ENCODE measurements around the gene SLC22A3. TPM values are rescaled to one million over a fixed set of nuclear protein-coding genes. Genes with fewer than 3 reads are reported as not detected.
"Not testable (repeated sequence)": the region's sequence is repeated elsewhere in the genome, so short reads cannot be mapped to it uniquely, and the experiment has no call there.

Gene SLC22A3
- total RNA-seq, 1 donor from 2014 or later = 189 TPM

DNA sequence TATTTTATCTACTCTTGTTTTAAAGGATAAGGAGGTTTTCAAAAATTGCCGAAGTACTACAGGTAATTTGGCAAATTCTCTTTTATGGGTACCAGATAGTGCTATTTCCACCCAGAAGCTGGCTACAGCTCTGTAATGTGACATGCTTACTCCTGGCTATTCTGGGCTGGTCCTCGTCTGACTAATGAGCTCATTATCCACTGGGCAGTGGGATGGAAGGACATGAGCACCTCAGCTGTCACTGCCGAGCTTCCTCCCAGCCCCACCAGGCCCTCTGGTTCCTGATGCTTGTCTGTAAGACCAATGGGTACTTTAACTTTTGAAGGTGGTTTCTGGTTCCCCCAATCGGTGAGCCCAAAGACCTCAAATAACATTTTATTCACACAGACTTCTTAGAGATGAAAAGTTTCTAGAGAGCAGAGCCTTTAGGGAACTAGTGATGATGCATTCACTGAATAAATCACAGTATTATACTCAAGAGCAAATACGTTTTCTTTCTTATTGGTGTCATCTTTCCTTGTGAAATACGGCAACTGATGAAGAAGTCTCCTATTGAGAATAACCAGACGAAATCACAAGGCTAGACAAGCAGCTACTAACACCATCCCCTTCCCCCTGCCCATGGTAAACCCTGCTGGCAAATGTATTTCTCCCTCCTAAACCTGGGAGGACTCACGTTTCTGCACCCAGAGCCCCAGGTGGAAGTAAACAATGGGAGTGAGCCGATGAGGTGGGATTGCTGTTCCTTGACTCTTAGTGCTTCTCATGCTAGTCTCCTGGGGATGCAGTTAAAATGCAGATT, 80.8 kb downstream of the SLC22A3 start:
- ATAC-seq = peak; percentile 60
- DNase-seq (ENCODE audit: low spot score) = no peak
- intact Hi-C loops (cut with DNase I) = no loop called here

DNA sequence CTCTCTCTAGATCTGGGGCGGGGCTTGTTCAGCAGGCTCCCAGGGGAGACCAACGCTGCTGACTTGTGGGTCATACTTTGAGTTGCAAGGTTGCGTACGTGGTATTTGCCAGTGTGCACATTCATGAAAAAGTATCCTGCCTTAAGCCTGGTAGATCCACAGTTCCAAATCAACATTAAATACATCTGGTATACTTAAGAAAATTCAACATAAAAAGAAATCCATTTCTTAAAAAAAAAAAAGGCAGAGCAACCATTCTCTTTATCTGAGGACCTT, 81.4 kb downstream of the SLC22A3 start:
- intact Hi-C loops (cut with DNase I) = no loop called here

DNA sequence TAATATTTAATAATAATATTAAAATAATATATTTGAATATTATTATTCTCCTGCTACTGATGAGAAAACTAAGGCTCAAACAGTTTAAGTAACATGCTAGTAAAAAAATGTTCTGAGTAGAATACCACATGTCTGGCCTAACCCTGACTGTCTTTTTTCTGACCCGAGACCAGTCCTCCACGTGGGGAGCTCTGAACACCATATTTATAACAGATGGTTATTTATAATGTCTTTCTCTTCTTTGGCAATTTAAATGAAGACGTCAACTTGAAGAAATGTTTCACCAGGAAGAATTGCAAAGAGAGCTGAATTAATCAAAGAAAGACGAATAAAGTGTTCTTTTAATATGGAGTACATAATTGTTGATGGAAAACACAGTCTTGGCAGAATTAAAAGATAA, 82.0 kb downstream of the SLC22A3 start:
- peak; percentile 58 for ATAC-seq
- intact Hi-C loops (cut with DNase I) = no loop called here
- no peak for DNase-seq (ENCODE audit: low spot score)

More for the DNA sequence above, 81.4 kb downstream of the SLC22A3 start:
- DNase-seq (ENCODE audit: low spot score) (no peak), ATAC-seq (no peak)

DNA sequence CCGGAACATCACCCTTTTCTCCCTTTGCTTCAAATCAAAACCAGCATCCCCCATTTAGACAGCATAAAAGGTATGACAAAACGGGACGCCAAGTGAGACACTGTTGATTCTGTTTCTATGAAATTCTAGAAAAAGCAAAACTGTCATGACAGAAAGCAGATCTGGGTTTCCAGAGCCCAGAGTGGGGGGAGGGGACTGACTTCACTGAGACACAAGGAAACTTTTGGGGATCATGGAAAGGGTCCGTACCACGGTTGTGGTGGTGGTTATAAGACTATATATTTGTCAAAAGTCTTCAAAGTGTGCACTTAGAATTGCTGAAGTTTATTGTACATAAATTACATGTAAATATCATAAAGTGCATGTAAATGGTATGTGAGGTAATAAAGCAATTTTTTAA, 82.6 kb downstream of the SLC22A3 start:
- no peak for ATAC-seq
- DNase-seq (ENCODE audit: low spot score) = no peak
- intact Hi-C loops (cut with DNase I) = no loop called here

DNA sequence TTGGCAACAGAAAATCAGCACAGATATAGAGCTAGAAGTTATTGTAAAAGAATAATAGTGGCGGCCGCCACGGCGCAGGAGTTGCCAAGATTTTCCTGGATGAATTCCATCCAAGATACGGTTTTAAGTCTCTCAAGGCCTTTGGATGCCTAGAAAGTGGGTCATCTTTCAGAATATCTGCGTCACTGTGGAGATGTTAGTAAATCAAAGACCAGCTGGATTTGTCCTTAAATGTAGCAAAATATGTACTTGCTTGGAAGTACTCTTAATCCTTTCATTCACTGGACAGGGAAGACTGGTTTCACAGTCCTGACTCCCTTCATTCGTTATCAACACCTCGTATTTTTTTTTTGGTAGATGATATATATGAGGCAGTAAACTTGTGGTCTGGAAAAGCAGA, 83.0 kb downstream of the SLC22A3 start:
- DNase-seq (ENCODE audit: low spot score) = no peak
- intact Hi-C loops (cut with DNase I) = no loop called here
- ATAC-seq = peak; percentile 72

DNA sequence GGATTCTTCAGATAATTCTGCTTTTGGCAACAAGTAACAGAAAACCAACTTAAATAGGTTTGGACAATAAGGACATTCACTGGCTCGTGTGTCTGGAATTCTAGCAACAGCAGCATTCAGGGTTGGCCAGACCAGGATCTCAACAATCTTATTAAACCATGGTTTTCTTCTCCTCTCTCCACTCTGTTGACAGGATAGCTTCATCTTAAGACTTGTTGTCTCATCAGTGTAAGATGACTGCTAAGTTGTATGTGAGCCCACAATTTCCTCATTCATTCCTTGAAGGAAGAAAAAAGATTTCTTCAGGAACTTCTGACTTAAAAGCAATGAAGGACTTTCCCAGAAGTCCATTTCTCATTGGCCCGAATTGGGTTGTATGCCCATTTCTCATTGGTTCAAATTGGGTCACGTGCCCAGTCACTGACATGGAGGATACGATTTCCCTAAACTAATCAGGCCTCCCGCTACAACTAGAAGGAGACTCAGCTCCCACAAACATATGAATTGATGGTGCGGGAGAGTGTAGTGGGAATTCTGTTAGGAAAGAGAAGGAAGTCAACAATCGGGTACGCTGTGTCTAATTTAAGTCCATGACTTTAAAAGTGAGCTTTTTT, 83.7 kb downstream of the SLC22A3 start:
- intact Hi-C loops (cut with DNase I) = no loop called here
- ATAC-seq (no peak), DNase-seq (ENCODE audit: low spot score) (no peak)

DNA sequence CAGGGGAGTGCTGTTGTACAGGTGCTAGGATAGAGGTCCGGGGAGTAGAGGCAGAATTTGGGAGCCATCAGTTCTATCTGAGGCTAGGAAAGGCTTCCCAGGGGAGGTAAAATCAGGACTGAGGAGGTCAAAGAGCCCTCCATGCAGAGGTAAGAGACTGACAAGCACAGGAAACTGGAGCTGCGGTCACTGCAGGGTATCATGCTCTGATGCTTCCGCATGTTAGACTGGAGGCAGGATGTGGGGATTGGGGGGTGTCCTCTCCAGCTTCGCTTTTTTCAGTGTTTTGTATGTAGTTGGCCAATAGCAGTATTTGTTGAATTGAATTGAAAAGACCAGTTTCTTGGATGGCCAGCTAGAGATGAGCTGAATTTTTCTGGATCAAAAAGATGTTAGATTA, 87.8 kb downstream of the SLC22A3 start:
- intact Hi-C loops (cut with DNase I) = no loop called here
- ATAC-seq = no peak
- DNase-seq (ENCODE audit: low spot score) = no peak

DNA sequence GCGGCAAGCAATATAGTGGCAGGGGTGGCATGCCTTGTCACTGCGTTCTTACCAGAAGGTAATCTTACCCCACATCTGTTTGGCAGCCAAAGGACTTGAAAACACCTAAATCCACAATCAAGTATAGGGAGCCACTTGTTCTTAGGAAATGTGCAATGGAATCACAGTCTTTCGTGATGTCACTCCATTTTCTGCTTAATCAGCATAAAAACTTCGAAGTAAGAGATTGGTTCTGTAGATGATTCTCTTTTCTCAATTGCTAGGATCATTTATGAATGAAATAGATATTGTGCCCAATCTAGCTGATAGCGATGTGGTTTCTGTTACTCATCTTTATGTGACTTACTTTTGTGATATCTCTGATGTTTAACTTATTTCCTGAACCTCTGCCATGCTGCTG, 89.0 kb downstream of the SLC22A3 start:
- no peak for DNase-seq (ENCODE audit: low spot score)
- intact Hi-C loops (cut with DNase I) = no loop called here
- ATAC-seq = no peak

DNA sequence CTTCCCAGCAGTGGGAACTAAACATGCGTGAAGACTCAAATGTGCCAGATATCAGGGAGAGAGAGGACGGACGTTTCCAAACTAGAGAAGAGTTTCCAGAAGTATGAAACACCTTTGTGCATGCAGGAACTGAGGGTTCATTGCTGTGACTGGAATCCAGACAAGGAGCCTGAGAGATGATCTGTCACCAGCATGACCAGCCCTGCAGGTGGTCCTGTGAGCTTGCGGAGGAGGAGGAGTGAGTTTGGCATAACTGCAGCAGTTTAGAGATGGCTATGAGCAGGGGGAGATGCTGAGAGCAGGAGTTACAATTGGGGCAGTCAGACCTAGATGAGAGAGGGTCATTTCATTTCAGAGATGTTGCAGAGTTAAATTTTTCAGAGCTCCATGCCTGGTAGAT, 89.6 kb downstream of the SLC22A3 start:
- ATAC-seq (no peak), DNase-seq (ENCODE audit: low spot score) (no peak)
- intact Hi-C loops (cut with DNase I) = no loop called here

DNA sequence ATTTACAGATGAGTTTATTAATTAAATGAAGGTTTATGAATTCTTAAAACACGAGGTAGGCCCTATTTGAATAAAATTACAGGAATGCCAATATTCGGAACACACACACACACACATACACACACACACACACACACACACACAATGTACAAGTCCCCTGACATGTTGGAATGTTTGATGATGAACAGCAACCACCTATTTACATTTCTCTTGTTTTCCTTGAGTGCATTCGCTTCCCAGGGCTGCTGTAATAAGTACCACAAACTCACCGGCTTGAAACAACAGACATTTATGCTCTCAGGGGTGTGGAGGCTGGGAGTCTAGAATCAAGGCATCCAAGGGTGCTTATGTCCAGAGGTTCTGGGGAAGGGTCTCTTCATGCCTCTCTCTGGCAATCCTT, 90.3 kb downstream of the SLC22A3 start:
- intact Hi-C loops (cut with DNase I) = no loop called here
- no peak for ATAC-seq

DNA sequence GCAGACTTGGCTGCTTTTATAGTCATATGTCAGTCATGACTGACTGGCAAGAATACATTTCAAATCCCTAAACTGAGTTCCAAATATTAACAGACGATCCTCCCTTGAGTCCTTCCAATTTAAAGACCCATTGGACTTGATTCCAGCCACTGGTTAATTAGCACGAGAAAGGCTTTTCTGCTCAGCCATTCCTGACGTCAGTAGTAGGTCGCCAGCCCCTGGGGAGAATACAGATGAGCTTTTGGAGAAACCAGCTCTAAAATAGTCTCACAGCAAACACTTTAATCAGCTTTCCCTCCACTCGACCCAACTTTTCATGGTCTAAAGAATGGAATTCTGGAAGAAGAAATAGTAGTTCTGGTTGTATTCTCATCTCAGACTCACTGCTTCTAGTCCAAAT, 91.6 kb downstream of the SLC22A3 start:
- ATAC-seq (no peak), DNase-seq (ENCODE audit: low spot score) (no peak)
- intact Hi-C loops (cut with DNase I) = loop anchor here (5.0 kb wide), 1 partner anchor 1413 kb away; no protein-coding TSS in a partner anchor

More for the DNA sequence above, 90.3 kb downstream of the SLC22A3 start:
- no peak for DNase-seq (ENCODE audit: low spot score)

DNA sequence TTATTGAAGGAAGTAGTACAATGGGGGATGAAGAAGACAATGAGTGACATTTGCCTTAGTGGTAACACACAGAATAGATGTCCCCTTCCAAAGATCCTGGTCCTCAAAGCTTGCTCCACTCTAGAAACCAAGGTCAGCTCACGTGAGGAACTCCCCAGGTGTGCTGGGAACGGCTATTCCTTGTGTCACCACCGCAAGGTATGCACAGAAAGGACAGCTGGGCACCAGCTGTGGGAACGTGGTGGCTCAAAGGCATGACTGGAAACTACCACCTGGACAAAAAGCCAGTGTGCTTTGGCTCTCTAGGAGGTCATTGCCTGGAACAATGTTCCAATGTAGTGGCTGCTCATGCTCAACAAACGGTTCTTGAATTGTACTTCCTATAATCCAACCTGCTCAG, 94.0 kb downstream of the SLC22A3 start:
- intact Hi-C loops (cut with DNase I) = loop anchor here (5.0 kb wide), 1 partner anchor 1410 kb away; no protein-coding TSS in a partner anchor
- DNase-seq (ENCODE audit: low spot score) = no peak
- no peak for ATAC-seq

DNA sequence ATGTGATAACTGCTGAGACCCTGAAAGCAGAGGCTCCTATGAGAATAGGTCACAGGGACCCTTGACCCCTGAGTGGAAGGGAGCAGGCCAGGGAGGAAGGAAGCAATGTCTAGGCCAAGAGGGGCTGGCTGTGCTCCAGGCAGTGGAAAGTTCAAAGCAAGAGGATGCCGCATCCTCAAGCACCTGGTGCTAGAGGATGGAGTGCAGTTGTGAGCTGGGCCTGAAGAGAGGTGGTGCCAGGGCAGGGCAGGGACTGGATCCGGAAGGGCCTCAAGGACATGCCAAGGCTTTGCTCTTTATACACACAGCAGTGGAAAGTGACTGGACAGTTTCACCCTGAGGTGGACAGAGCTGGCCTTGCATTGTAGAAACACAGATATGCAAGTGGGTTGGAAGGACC, 97.0 kb downstream of the SLC22A3 start:
- ATAC-seq = no peak
- intact Hi-C loops (cut with DNase I) = no loop called here
- no peak for DNase-seq (ENCODE audit: low spot score)

DNA sequence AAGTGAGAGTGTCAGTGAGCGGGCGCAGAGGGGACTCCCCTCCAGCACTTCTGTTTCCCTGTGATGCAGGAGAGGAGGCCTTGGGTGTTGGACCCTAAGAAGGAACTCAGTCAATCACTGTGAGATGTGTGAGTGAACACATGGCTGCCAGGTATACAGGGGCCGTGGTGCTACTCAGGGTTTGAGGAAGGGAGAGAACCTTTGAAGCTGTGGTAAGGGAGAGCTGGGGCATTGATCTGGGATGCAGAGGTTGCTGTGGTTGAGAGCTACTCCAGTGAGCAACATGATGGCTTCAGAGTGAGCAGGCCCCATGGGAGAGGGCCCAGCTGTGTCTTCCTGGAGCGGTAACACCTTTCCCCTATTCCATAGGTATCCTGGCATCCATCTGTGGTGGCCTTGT, 99.2 kb downstream of the SLC22A3 start:
- no peak for DNase-seq (ENCODE audit: low spot score)
- ATAC-seq = no peak
- intact Hi-C loops (cut with DNase I) = no loop called here

DNA sequence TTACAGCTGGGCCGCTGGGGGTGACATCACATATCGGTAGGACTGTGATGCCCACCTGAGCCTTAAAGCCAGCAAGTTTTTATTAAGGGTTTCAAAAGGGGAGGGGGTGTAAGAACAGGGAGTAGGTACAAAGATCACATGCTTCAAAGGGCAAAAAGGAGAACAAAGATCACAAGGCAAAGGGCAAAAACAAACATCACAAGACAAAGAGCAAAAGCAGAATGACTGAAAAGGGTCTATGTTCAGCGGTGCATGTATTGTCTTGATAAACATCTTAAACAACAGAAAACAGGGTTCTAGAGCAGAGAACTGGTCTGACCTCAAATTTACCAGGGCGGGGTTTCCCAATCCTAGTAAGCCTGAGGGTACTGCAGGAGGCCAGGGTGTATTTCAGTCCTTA, 101.6 kb downstream of the SLC22A3 start:
- ATAC-seq; DNase-seq (ENCODE audit: low spot score); intact Hi-C loops (cut with DNase I): not testable (repeated sequence)

DNA sequence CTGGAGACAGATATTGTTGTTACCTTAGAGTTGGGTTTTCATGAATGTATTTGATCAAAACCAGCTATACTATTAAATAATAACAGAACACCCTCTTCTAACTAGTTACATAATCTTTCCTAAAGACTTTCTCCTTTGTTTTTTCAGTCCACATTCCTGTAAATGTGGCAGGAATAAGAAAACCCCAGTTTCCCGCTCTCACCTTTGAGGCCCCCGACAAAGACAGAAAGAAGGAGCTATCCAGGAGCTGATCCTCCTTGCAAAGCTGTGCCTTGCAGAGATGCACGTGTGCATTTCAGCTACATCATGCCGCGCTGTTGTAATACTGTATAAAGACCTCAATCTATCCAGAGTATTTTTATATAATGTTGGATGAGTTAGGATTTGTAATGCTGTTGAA, 102.7 kb downstream of the SLC22A3 start:
- no peak for ATAC-seq
- intact Hi-C loops (cut with DNase I) = no loop called here
- DNase-seq (ENCODE audit: low spot score) = no peak

DNA sequence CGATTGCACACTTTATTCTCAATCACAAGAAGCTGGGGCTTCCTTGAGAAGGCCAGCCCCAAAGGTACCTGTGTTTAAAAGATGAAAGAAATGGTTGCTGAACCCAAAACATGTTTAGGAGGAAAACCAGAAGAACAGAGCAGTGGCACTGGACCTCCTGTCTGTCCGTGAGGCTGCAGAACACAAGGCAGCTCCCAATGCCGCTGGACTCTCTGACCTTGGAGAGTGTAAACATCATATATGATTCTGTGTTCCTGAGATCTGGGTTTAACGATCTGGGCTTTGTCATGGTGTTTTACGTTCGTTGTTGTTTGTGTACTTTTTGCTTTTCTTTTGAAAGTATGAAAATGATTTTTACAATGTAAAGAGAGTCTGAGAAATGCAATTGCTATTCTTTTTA, 106.1 kb downstream of the SLC22A3 start:
- intact Hi-C loops (cut with DNase I) = no loop called here

DNA sequence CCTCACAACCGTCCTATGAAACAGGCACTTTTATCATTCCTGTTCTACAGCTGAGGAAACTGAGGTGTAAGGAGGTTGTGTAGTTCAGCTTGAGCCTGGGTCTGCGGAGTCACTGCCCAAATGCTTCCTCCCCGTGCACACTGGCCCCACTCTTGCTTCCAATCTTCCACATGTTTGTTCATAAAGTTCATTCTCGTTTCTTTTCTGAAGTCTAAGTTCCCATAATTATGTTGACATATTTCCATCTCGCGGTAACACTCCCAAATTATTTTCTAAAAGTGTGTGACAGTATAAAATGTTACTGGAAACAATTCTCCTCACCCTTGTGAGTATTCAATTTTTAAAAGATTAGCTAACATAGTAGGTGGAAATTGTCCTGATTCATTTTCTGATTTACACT, 106.9 kb downstream of the SLC22A3 start:
- intact Hi-C loops (cut with DNase I) = loop anchor here (5.0 kb wide), 1 partner anchor 323 kb away; no protein-coding TSS in a partner anchor
- ATAC-seq (peak; percentile 17), DNase-seq (ENCODE audit: low spot score) (no peak)

More for the DNA sequence above, 106.1 kb downstream of the SLC22A3 start:
- ATAC-seq = no peak
- no peak for DNase-seq (ENCODE audit: low spot score)

DNA sequence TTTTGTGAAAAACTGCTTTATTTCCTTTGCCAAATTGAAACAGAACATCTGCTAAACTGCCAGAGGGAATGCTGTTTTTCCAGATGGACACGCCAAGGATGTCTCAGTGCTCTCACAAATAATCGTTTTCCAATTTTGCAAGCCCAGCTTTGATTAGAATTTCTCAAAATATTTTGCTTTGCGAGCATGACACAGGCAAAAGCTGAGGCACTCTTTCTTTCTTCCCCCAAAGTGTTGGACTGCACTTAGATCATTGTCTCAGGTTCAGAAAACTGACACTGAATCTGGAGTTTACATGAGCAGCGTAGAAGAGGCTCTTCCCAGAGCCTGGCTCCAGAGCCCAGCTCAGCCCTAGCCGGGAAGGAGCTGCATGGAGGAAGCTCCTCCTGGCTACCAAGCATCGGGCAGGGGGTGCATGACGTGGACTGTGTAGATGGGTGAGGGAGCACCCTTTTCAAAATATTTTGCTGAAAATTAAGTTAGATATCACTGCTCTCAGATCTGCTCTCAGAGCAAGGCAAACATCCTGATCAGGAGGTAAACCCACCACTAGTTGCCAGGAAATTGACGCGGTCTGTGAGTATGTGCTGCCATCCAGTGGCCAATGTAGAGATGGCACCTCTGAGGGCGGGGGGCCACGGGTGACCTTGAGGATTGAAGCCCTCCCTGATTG, 107.5 kb downstream of the SLC22A3 start:
- DNase-seq (ENCODE audit: low spot score) (peak; percentile 80), ATAC-seq (peak; percentile 88)
- intact Hi-C loops (cut with DNase I) = loop anchor here (5.0 kb wide), 1 partner anchor 323 kb away; no protein-coding TSS in a partner anchor

DNA sequence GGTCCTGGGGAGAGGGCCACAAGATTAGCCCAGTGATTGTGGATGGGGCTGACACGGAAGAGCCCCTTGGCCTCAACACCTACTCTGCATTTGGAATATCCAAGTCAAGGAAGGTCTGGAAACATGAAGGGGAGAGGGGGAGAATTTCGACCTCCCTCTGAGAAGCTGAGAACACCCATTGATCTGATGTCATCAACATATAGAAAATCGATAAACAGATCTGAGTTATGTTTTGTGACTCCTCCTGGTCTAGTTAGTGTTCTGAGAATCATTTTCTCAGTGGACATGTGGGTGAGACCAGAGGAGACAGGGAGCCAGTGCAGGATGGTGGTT, 108.0 kb downstream of the SLC22A3 start:
- ATAC-seq (no peak), DNase-seq (ENCODE audit: low spot score) (no peak)
- intact Hi-C loops (cut with DNase I) = loop anchor here (5.0 kb wide), 1 partner anchor 324 kb away; no protein-coding TSS in a partner anchor
